ENCODE results near the gene CCNJL.

CCNJL gene

GRCh38 chr5:160305319-160305718 lies 7.0 kb downstream of the CCNJL start:
- H3K4me3 ChIP-seq (ENCODE audit: low read length): no peak overlapping the region
- TF ChIP-seq CTCF (IDR thresholded peaks at IDR 0.05; ENCODE audit: low read depth, low read length, poor library complexity, severe bottlenecking) (no peak), EZH2phosphoT487 (IDR thresholded peaks at IDR 0.05; ENCODE audit: borderline replicate concordance, low read length) (no peak)

GRCh38 chr5:160303690-160304089 lies 8.7 kb downstream of the CCNJL start:
- no peaks in the 10 kb centered on the region for H3F3A ChIP-seq (ENCODE audit: control insufficient read depth, insufficient read depth)

More at GRCh38 chr5:160305319-160305718, 7.0 kb downstream of the CCNJL start:
- Histone ChIP-seq H3K9me3 (ENCODE audit: control insufficient read depth, insufficient read depth, low read length) (no peaks in the 10 kb centered on the region), H3K27me3 (ENCODE audit: control insufficient read depth, low read length) (peaks cover 7% of the 10 kb centered on the region), H3K4me1 (ENCODE audit: control insufficient read depth, low read length) (no peaks in the 10 kb centered on the region), H3F3A (ENCODE audit: control insufficient read depth, insufficient read depth) (no peaks in the 10 kb centered on the region), H3K4me2 (ENCODE audit: low read length) (no peak overlapping the region), H4K20me1 (ENCODE audit: control insufficient read depth, insufficient read depth, low read depth, low read length) (no peaks in the 10 kb centered on the region), H3K79me2 (ENCODE audit: control insufficient read depth, low read length) (no peaks in the 10 kb centered on the region), H3K27ac (ENCODE audit: low read depth, low read length) (no peak overlapping the region), H3K9me2 (replicated peaks; ENCODE audit: control insufficient read depth, low read length) (no peaks in the 10 kb centered on the region), H3K36me3 (ENCODE audit: control insufficient read depth, low read length) (no peaks in the 10 kb centered on the region)

DNA sequence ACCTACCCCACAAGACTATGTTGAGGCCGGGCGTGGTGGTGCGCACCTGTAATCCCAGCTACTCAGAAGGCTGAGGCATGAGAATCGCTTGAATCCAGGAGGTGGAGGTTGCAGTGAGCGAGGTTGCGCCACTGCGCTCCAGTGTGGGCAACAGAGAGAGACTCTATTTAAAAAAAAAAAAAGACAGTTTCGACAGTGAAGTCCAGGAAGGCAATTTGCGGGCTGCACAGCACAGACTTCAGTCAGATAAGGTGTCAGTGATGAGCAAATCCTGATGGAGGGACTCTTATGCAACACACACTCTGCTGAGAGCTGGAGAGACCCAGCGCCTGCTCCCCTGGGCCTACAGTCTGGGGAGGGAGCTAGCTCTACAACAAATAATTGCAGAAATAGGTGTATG lies 14.2 kb downstream of the CCNJL start:
- H3K36me3 ChIP-seq (ENCODE audit: control insufficient read depth, low read length): no peaks in the 10 kb centered on the region
- no peaks in the 10 kb centered on the region for H3K4me1 ChIP-seq (ENCODE audit: control insufficient read depth, low read length)
- no peak overlapping the region for H3K27ac ChIP-seq (ENCODE audit: low read depth, low read length)
- no peak overlapping the region for H3K4me2 ChIP-seq (ENCODE audit: low read length)
- H3K9me2 ChIP-seq (replicated peaks; ENCODE audit: control insufficient read depth, low read length): no peaks in the 10 kb centered on the region
- no peaks in the 10 kb centered on the region for H3K79me2 ChIP-seq (ENCODE audit: control insufficient read depth, low read length)
- H3K9me3 ChIP-seq (ENCODE audit: control insufficient read depth, insufficient read depth, low read length): no peaks in the 10 kb centered on the region
- no peaks in the 10 kb centered on the region for H4K20me1 ChIP-seq (ENCODE audit: control insufficient read depth, insufficient read depth, low read depth, low read length)
- TF ChIP-seq EZH2phosphoT487 (IDR thresholded peaks at IDR 0.05; ENCODE audit: borderline replicate concordance, low read length) (no peak), CTCF (IDR thresholded peaks at IDR 0.05; ENCODE audit: low read depth, low read length, poor library complexity, severe bottlenecking) (no peak)
- H3K27me3 ChIP-seq (ENCODE audit: control insufficient read depth, low read length): peaks cover 10% of the 10 kb centered on the region
- H3F3A ChIP-seq (ENCODE audit: control insufficient read depth, insufficient read depth): no peaks in the 10 kb centered on the region
- H3K4me3 ChIP-seq (ENCODE audit: low read length): no peak overlapping the region

More at GRCh38 chr5:160303690-160304089, 8.7 kb downstream of the CCNJL start:
- no peak overlapping the region for H3K4me2 ChIP-seq (ENCODE audit: low read length)
- no peaks in the 10 kb centered on the region for H3K9me2 ChIP-seq (replicated peaks; ENCODE audit: control insufficient read depth, low read length)
- no peaks in the 10 kb centered on the region for H4K20me1 ChIP-seq (ENCODE audit: control insufficient read depth, insufficient read depth, low read depth, low read length)
- H3K4me3 ChIP-seq (ENCODE audit: low read length): no peak overlapping the region
- H3K79me2 ChIP-seq (ENCODE audit: control insufficient read depth, low read length): no peaks in the 10 kb centered on the region
- peaks cover 9% of the 10 kb centered on the region for H3K27me3 ChIP-seq (ENCODE audit: control insufficient read depth, low read length)
- no peak for TF ChIP-seq CTCF (IDR thresholded peaks at IDR 0.05; ENCODE audit: low read depth, low read length, poor library complexity, severe bottlenecking)
- no peak for TF ChIP-seq EZH2phosphoT487 (IDR thresholded peaks at IDR 0.05; ENCODE audit: borderline replicate concordance, low read length)
- no peaks in the 10 kb centered on the region for H3K36me3 ChIP-seq (ENCODE audit: control insufficient read depth, low read length)
- no peak overlapping the region for H3K27ac ChIP-seq (ENCODE audit: low read depth, low read length)
- H3K9me3 ChIP-seq (ENCODE audit: control insufficient read depth, insufficient read depth, low read length): no peaks in the 10 kb centered on the region
- no peaks in the 10 kb centered on the region for H3K4me1 ChIP-seq (ENCODE audit: control insufficient read depth, low read length)

All from DOHH2 (cell line).